Panc1 (cell line): Measurements from ENCODE around the gene TTLL11.

ENCODE experiments used
- CTCF ChIP-seq: fragments of 450-650 bp; IDR thresholded peaks from 2 replicates; pipeline ENCODE4 v1.5.1; 2017; ENCODE audit warnings: mild to moderate bottlenecking
- REST ChIP-seq, 2 experiments: IDR thresholded peaks; 2 replicates each; pipeline ENCODE4 v1.6.1; 2011 to 2012; ENCODE audit warnings: low read depth in 2 of 2, control low read depth in 1 of 2, low read length in 1 of 2, mild to moderate bottlenecking in 1 of 2, moderate library complexity in 1 of 2; ENCODE audit not compliant: insufficient read depth in 1 of 2

- TF ChIP-seq CTCF (no peak), REST (IDR thresholded peaks at IDR 0.05; ENCODE audit: insufficient read depth in 1 of 2, low read depth in 2 of 2, low read length in 1 of 2) (no peak)
These were observed 154.5 kb downstream of the TTLL11 start for GRCh38 chr9:121938621-121939020.
